Hepatocyte (in vitro differentiated cells): Measurements from ENCODE around the gene STAT4. TPM values are rescaled to one million over a fixed set of nuclear protein-coding genes. Genes with fewer than 3 reads are reported as not detected.
A peak's percentile ranks its signal among the peaks of the same experiment; 100 is the strongest.

Experiments
- DNase-seq: peaks from one replicate; pipeline ENCODE4 v3.0.0-alpha.2; 2016; ENCODE audit warnings: low spot score
- H2AFZ ChIP-seq: fragments of 200-600 bp; sonication (generic); 2 replicates; pipeline ENCODE4 v1.6.0; 2016; ENCODE audit warnings: antibody characterized with exemption, mild to moderate bottlenecking
- H3K27ac ChIP-seq: fragments of 200-600 bp; sonication (generic); 2 replicates; pipeline ENCODE4 v1.5.1; 2016; ENCODE audit warnings: mild to moderate bottlenecking
- H3K27me3 ChIP-seq: fragments of 200-600 bp; sonication (generic); 2 replicates; pipeline ENCODE4 v1.6.1; 2016
- H3K36me3 ChIP-seq: fragments of 200-600 bp; sonication (generic); replicated peaks from 2 replicates; pipeline ENCODE4 v1.5.1; 2016; ENCODE audit warnings: low read depth; ENCODE audit not compliant: insufficient read depth
- H3K4me1 ChIP-seq: fragments of 200-600 bp; sonication (generic); 2 replicates; pipeline ENCODE4 v1.5.1; 2016; ENCODE audit warnings: mild to moderate bottlenecking, moderate library complexity; ENCODE audit not compliant: insufficient read depth
- H3K4me2 ChIP-seq: fragments of 200-600 bp; sonication (generic); 2 replicates; pipeline ENCODE4 v1.6.0; 2016
- H3K4me3 ChIP-seq: fragments of 200-600 bp; sonication (generic); 2 replicates; pipeline ENCODE4 v1.5.1; 2016; ENCODE audit warnings: mild to moderate bottlenecking
- H3K79me2 ChIP-seq: fragments of 200-600 bp; sonication (generic); 2 replicates; pipeline ENCODE4 v1.6.0; 2017; ENCODE audit warnings: mild to moderate bottlenecking
- H3K9me2 ChIP-seq: fragments of 200-600 bp; sonication (generic); replicated peaks from 2 replicates; pipeline ENCODE4 v1.6.0; 2017; ENCODE audit warnings: mild to moderate bottlenecking; ENCODE audit not compliant: insufficient read depth
- H3K9me3 ChIP-seq: fragments of 200-600 bp; sonication (generic); 2 replicates; pipeline ENCODE4 v1.5.1; 2016; ENCODE audit warnings: low read depth, mild to moderate bottlenecking
- H4K20me1 ChIP-seq: fragments of 200-600 bp; sonication (generic); 2 replicates; pipeline ENCODE4 v1.6.0; 2016; ENCODE audit warnings: mild to moderate bottlenecking; ENCODE audit not compliant: insufficient read depth, poor library complexity, severe bottlenecking
- EZH2 ChIP-seq: fragments of 200-600 bp; sonication (generic); IDR thresholded peaks from 2 replicates; pipeline ENCODE4 v1.6.1; 2016; ENCODE audit warnings: antibody characterized with exemption, mild to moderate bottlenecking, borderline replicate concordance
- EZH2phosphoT487 ChIP-seq: fragments of 200-600 bp; sonication (generic); IDR thresholded peaks from one replicate; pipeline ENCODE4 v1.6.1; 2018; ENCODE audit warnings: antibody characterized with exemption, mild to moderate bottlenecking, low read depth, moderate library complexity; ENCODE audit not compliant: unreplicated experiment, severe bottlenecking
- WGBS: methylation state at CpG from one replicate; pipeline ENCODE4 v1.1.6; 2016; ENCODE audit warnings: low lambda C conversion rate; ENCODE audit errors: missing lambda C conversion rate; 5-methylcytosine and 5-hydroxymethylcytosine counted together
- polyA plus RNA-seq: library from polyadenylated mRNA; unstranded; fragments of >200 nt; fragmentation: Nextera tagmentation; extraction: Ambion mirVana; gene quantifications from 2 replicates; pipeline ENCODE4 v1.2.1, GENCODE V29; 2016
- total RNA-seq: library from RNA; depleted of rRNA; stranded (reverse); fragments of >200 nt; gene quantifications from 2 replicates; pipeline ENCODE4 v1.2.3, GENCODE V29; 2014
- TF ChIP-seq, protein P1 (sequence below): fragments of 200-600 bp; sonication (generic); IDR thresholded peaks from 2 replicates; pipeline ENCODE4 v1.5.1; 2016; ENCODE audit warnings: antibody characterized with exemption, mild to moderate bottlenecking; ENCODE audit not compliant: poor library complexity

STAT4 gene
- total and polyA plus RNA-seq, 2 experiments from 2014 or later: 1.6 to 6.6 TPM

DNA sequence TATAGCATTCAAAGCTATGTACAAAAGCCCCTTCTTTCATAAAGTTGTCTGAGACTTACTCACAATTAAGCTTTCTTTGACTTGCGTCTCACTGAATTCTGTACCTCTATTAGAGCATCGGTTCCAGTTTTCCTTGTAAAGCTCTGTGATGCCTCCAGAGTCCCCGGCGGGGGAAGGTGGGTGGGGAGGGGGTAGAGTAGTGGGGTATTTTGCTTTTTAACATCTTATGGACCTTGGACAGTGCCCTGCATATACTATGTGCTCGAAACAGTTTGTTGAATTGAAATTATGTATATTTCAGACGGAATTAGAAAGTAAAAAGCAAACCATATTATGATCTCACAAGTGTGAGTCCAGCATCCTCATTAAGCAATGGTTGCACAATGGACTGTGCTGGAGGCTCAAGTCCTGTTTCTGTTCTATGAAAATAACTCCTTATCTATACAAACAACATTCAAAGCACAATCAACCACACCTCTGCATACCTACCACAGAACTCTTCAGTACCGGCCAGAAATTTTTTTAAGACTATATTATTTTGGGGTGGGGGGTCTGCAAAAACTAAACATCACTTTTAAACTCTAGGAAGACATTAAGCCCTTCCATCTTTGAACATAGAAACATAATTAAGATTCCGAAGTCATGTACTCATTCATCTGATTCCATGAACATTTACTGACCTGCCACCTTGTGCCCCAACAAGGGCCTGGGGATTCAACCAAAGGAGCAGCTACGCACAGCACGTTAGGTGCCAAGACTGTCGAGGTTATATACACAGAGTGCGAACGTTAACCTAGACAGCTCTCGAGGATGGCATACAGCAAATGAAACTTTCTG, 137.7 kb downstream of the STAT4 start:
- Histone ChIP-seq H2AFZ (peak overlapping the region; percentile 61), H3K4me2 (peak overlapping the region; percentile 89), H3K4me3 (peak overlapping the region; percentile 59), H3K4me1 (peaks cover 17% of the 10 kb centered on the region), H3K9me2 (no peaks in the 10 kb centered on the region), H3K27ac (peak overlapping the region; percentile 91), H3K27me3 (no peaks in the 10 kb centered on the region), H3K79me2 (peaks cover 35% of the 10 kb centered on the region), H4K20me1 (peaks cover 4% of the 10 kb centered on the region), H3K9me3 (no peaks in the 10 kb centered on the region), H3K36me3 (no peaks in the 10 kb centered on the region)
- peak; percentile 30 for DNase-seq
- 46% methylated on average over 14 of the region's 14 CpGs for WGBS
- TF ChIP-seq, protein P1, sequence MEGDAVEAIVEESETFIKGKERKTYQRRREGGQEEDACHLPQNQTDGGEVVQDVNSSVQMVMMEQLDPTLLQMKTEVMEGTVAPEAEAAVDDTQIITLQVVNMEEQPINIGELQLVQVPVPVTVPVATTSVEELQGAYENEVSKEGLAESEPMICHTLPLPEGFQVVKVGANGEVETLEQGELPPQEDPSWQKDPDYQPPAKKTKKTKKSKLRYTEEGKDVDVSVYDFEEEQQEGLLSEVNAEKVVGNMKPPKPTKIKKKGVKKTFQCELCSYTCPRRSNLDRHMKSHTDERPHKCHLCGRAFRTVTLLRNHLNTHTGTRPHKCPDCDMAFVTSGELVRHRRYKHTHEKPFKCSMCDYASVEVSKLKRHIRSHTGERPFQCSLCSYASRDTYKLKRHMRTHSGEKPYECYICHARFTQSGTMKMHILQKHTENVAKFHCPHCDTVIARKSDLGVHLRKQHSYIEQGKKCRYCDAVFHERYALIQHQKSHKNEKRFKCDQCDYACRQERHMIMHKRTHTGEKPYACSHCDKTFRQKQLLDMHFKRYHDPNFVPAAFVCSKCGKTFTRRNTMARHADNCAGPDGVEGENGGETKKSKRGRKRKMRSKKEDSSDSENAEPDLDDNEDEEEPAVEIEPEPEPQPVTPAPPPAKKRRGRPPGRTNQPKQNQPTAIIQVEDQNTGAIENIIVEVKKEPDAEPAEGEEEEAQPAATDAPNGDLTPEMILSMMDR: no peak
- TF ChIP-seq EZH2phosphoT487 (no peak), EZH2 (no peak)

DNA sequence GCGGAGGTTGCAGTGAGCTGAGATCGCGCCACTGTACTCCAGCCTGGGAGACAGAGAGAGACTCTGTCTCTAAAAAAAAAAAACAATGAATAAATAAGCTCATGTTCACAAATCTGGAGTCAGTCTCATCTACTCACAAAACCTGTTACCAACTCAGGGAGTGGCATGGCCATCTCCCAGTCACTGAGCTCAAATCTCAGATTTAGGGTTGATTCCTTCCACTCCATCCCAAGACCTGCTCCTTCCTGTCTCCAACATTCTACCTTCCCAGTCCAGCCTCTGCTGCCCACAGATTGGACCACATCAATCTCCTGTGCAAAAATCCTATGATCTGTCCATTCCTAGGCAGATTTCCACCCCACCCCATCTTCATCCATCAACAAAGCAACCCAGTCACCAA, 138.4 kb downstream of the STAT4 start:
- H4K20me1 ChIP-seq: peaks cover 4% of the 10 kb centered on the region
- H3K27ac ChIP-seq: peak overlapping the region; percentile 27
- no peak overlapping the region for H2AFZ ChIP-seq
- H3K27me3 ChIP-seq: no peaks in the 10 kb centered on the region
- TF ChIP-seq EZH2phosphoT487 (no peak), EZH2 (no peak)
- TF ChIP-seq, protein P1: no peak
- no peak overlapping the region for H3K4me3 ChIP-seq
- H3K79me2 ChIP-seq: peaks cover 35% of the 10 kb centered on the region
- H3K4me2 ChIP-seq: peak overlapping the region; percentile 89
- no peaks in the 10 kb centered on the region for H3K9me2 ChIP-seq
- no peaks in the 10 kb centered on the region for H3K9me3 ChIP-seq
- 94% methylated on average over 3 of the region's 3 CpGs for WGBS
- H3K4me1 ChIP-seq: peaks cover 17% of the 10 kb centered on the region
- DNase-seq: no peak
- H3K36me3 ChIP-seq: no peaks in the 10 kb centered on the region

DNA sequence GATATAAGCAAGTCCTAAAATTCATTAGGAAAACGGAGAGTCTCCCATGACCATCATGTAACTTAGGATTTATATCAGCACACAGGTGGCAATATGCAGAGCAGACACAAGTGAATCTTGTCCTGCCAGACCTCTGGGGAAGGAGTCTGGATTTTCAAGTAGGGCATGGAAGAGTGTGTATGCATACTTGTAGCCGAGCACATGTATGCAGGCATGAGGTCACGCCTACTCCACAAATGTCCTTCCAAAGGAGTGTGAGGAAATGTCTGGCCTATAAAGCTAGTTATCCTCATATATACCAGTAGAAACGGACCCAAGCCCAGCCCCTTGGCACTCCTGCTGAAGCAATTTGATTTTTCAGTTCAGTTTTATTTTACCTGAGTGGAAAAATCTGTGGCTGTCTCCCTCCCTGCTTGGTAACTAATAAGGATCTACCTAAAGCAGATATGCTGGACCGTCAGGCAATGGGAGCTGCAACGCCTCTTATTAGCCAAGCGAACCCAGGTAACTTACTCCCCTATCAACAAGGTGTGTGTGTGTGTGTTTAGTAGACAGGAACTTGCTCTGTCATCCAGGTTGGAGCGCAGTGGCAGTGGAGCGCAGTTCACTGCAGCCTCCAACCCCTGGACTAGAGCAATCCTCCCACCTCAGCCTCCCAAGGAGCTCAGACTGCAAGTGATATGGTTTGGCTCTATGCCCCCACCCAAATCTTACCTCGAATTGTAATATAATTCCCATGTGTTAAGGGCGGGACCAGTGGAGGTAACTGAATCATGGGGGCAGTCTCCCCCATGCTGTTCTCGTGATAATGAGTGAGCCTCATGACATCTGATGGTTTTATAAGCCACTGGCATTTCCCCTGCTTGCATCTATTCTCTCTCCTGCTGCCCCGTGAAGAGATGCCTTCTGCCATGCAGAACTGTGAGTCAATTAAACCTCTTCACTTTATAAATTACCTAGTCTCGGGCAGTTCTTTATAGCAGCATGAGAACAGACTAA, 139.6 kb downstream of the STAT4 start:
- Histone ChIP-seq H2AFZ (no peak overlapping the region), H3K27ac (no peak overlapping the region), H3K4me2 (peak overlapping the region; percentile 10), H3K9me3 (no peaks in the 10 kb centered on the region), H3K79me2 (peaks cover 35% of the 10 kb centered on the region), H3K4me3 (no peak overlapping the region), H3K27me3 (no peaks in the 10 kb centered on the region), H3K9me2 (no peaks in the 10 kb centered on the region), H4K20me1 (peaks cover 4% of the 10 kb centered on the region), H3K4me1 (peaks cover 17% of the 10 kb centered on the region), H3K36me3 (no peaks in the 10 kb centered on the region)
- TF ChIP-seq, protein P1: no peak
- no peak for TF ChIP-seq EZH2
- TF ChIP-seq EZH2phosphoT487: no peak
- no peak for DNase-seq
- 91% methylated on average over 14 of the region's 14 CpGs for WGBS
